ENCODE measurements around the gene ZNF501. TPM values are rescaled to one million over a fixed set of nuclear protein-coding genes. Genes with fewer than 3 reads are reported as not detected.

The ZNF501 gene
- total RNA-seq: 1 to 10 TPM; 2.9 to 3.6 TPM

GRCh38 chr3:44729384-44729910 is at the start of gene ZNF501:
TSS of gene ZNF501 (plus strand) at chr3:44729635. CDS start at chr3:44734422, 4,787 bp downstream.
- ATAC-seq: peak; percentile 97
- Mint-ChIP-seq H3K36me3 (ENCODE audit: low read depth) (peaks cover 63% of the 10 kb centered on the region), H3K9me3 (ENCODE audit: insufficient read depth) (peaks cover 61% of the 10 kb centered on the region), H3K27ac (peak within 1 kb of the TSS; percentile 95), H3K4me1 (ENCODE audit: low read depth) (peaks cover 14% of the 10 kb centered on the region), H3K4me3 (peak within 1 kb of the TSS; percentile 94), H3K27me3 (ENCODE audit: low read depth) (no peaks in the 10 kb centered on the region)
- ChIA-PET CTCF (interaction anchor here (1.0 to 1.3 kb wide), 4 partner anchors 10 to 33 kb away, joined by 4 to 6 read pairs (median 6); partner anchors contain the start of gene ZNF502), POLR2A (interaction anchor here (0.6 to 1.4 kb wide), 3 partner anchors 17 to 31 kb away, joined by 3 to 16 read pairs (median 13); partner anchors contain the start of genes KIAA1143, KIF15 and ZNF502)
- DNase-seq: peak; percentile 93

- Mint-ChIP-seq H3K27me3 (ENCODE audit: low read depth) (no peaks in the 10 kb centered on the region), H3K4me3 (no peak overlapping the region), H3K9me3 (ENCODE audit: insufficient read depth) (peaks cover 20% of the 10 kb centered on the region), H3K27ac (no peak overlapping the region), H3K4me1 (ENCODE audit: low read depth) (peaks cover 11% of the 10 kb centered on the region), H3K36me3 (ENCODE audit: low read depth) (peaks cover 36% of the 10 kb centered on the region)
- ATAC-seq (no peak), DNase-seq (no peak)
- ChIA-PET POLR2A (interaction anchor here (1.1 kb wide), 1 partner anchor 55 kb away, joined by 3 read pairs; no protein-coding TSS in a partner anchor), CTCF (no interaction called here)
Observed at GRCh38 chr3:44680921-44681455, 48.4 kb upstream of the ZNF501 start.

DNA sequence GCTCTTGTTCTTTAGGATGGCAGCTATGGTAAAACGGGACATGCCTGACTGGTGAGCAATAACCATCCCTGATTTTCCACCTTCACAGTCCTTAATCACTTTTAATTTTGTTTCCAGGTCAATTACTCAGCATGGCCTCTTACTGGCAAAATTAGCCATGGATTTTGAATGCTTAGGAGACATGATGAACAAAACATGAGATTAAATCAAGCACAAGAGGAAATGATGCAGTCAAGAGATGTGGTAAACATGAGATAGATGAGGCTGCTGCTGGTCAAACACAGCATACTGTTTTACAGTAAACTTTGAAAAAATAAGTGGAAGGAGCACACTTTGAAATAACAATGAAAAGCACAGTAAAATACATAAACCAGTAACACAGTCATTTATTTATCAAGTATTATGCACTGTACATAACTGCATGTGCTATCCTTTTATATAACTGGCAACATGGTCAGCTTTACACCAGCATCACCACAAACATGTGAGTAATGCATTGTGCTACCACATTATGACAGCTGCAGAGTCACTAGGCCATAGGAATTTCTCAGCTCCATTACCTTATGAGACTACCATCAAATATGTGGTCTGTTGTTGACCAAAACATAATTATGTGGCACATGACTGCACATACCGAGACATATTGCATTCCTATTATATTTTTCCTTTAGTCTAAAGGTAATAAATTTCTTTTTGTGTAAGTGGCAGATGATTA is 47.1 kb upstream of the ZNF501 start:
- Mint-ChIP-seq H3K4me1 (ENCODE audit: low read depth) (peaks cover 11% of the 10 kb centered on the region), H3K27me3 (ENCODE audit: low read depth) (peaks cover under 1% of the 10 kb centered on the region), H3K36me3 (ENCODE audit: low read depth) (peaks cover 44% of the 10 kb centered on the region), H3K27ac (no peak overlapping the region), H3K9me3 (ENCODE audit: insufficient read depth) (peaks cover 32% of the 10 kb centered on the region), H3K4me3 (no peak overlapping the region)
- no peak for DNase-seq
- ChIA-PET CTCF (no interaction called here), POLR2A (interaction anchor here (0.6 to 1.1 kb wide), 2 partner anchors 57 to 117 kb away, joined by 3 read pairs; no protein-coding TSS in a partner anchor)
- ATAC-seq: no peak

DNA sequence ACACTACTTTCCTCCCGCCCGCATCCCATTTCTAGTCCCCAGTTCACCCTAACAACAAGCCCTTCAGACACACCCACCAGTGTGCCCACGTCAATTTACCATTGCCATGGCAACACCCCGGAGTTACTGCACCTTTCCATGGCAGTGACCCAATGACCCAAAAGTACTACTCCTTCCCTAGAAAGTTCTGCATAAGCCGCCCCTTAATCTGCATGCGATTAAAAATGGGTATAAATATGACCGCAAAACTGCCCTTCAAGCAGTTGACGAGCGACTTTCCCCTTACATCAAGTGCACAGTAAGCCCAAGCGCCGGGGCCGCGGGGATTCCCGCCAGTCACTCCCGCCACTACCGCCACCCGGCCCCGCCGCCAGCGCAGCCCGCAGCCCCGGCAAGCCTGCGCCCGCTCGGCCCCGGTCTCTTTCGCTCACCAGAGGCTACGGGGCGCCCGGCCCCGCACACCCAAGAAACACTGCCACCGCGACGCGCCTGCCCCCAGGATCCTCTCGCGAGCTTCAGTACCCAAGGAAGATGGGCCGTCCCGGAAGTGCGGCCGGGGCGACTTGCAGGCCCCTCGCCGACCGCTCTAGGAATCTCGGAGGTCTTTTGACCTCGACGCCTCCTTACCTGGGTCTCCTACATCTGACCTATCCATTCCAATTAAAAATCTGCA is 44.2 kb upstream of the ZNF501 start:
- H3K27ac Mint-ChIP-seq: peak overlapping the region; percentile 27
- peak overlapping the region; percentile 75 for H3K4me3 Mint-ChIP-seq
- H3K4me1 Mint-ChIP-seq (ENCODE audit: low read depth): peaks cover 11% of the 10 kb centered on the region
- peaks cover 36% of the 10 kb centered on the region for H3K9me3 Mint-ChIP-seq (ENCODE audit: insufficient read depth)
- H3K36me3 Mint-ChIP-seq (ENCODE audit: low read depth): peaks cover 44% of the 10 kb centered on the region
- peaks cover 5% of the 10 kb centered on the region for H3K27me3 Mint-ChIP-seq (ENCODE audit: low read depth)
- CTCF ChIA-PET: no interaction called here
- POLR2A ChIA-PET: no interaction called here
- ATAC-seq: peak; percentile 90
- peak; percentile 77 for DNase-seq

GRCh38 chr3:44687898-44688297 is 41.5 kb upstream of the ZNF501 start:
- H3K9me3 Mint-ChIP-seq (ENCODE audit: insufficient read depth): peaks cover 31% of the 10 kb centered on the region
- H3K4me3 Mint-ChIP-seq: no peak overlapping the region
- ChIA-PET POLR2A (no interaction called here), CTCF (no interaction called here)
- no peak overlapping the region for H3K27ac Mint-ChIP-seq
- H3K36me3 Mint-ChIP-seq (ENCODE audit: low read depth): peaks cover 33% of the 10 kb centered on the region
- peaks cover 22% of the 10 kb centered on the region for H3K27me3 Mint-ChIP-seq (ENCODE audit: low read depth)
- ATAC-seq (no peak), DNase-seq (no peak)
- H3K4me1 Mint-ChIP-seq (ENCODE audit: low read depth): peaks cover 11% of the 10 kb centered on the region

GRCh38 chr3:44712455-44713075 is 16.9 kb upstream of the ZNF501 start, which contains the start of gene ZNF502:
TSS of gene ZNF502 (plus strand) at chr3:44712660. CDS start at chr3:44720262, 7,602 bp downstream.
- H3K9me3 Mint-ChIP-seq (ENCODE audit: insufficient read depth): peaks cover 55% of the 10 kb centered on the region
- H3K27me3 Mint-ChIP-seq (ENCODE audit: low read depth): peaks cover 9% of the 10 kb centered on the region
- H3K27ac Mint-ChIP-seq: peak within 1 kb of the TSS; percentile 88
- ChIA-PET CTCF (interaction anchor here (1.1 to 1.5 kb wide), 2 partner anchors 10 to 17 kb away, joined by 3 to 5 read pairs; partner anchors contain the start of gene ZNF501), POLR2A (interaction anchor here (0.5 to 1.6 kb wide), 2 partner anchors 17 to 192 kb away, joined by 4 to 13 read pairs; partner anchors contain the start of gene ZNF501)
- peak; percentile 91 for ATAC-seq
- peaks cover 42% of the 10 kb centered on the region for H3K36me3 Mint-ChIP-seq (ENCODE audit: low read depth)
- H3K4me1 Mint-ChIP-seq (ENCODE audit: low read depth): peaks cover 14% of the 10 kb centered on the region
- peak within 1 kb of the TSS; percentile 90 for H3K4me3 Mint-ChIP-seq
- peak; percentile 71 for DNase-seq

- no peak overlapping the region for H3K4me3 Mint-ChIP-seq
- H3K9me3 Mint-ChIP-seq (ENCODE audit: insufficient read depth): peaks cover 59% of the 10 kb centered on the region
- POLR2A ChIA-PET: no interaction called here
- DNase-seq: no peak
- ATAC-seq: no peak
- no peaks in the 10 kb centered on the region for H3K27me3 Mint-ChIP-seq (ENCODE audit: low read depth)
- H3K27ac Mint-ChIP-seq: no peak overlapping the region
- H3K4me1 Mint-ChIP-seq (ENCODE audit: low read depth): no peaks in the 10 kb centered on the region
- peaks cover 58% of the 10 kb centered on the region for H3K36me3 Mint-ChIP-seq (ENCODE audit: low read depth)
- CTCF ChIA-PET: no interaction called here
Observed at GRCh38 chr3:44721231-44722102, 8.0 kb upstream of the ZNF501 start.

GRCh38 chr3:44722103-44722401 is 7.4 kb upstream of the ZNF501 start:
- Mint-ChIP-seq H3K36me3 (ENCODE audit: low read depth) (peaks cover 53% of the 10 kb centered on the region), H3K4me3 (no peak overlapping the region), H3K9me3 (ENCODE audit: insufficient read depth) (peaks cover 56% of the 10 kb centered on the region), H3K4me1 (ENCODE audit: low read depth) (no peaks in the 10 kb centered on the region), H3K27me3 (ENCODE audit: low read depth) (no peaks in the 10 kb centered on the region), H3K27ac (no peak overlapping the region)
- no peak for ATAC-seq
- no peak for DNase-seq
- ChIA-PET CTCF (no interaction called here), POLR2A (no interaction called here)

DNA sequence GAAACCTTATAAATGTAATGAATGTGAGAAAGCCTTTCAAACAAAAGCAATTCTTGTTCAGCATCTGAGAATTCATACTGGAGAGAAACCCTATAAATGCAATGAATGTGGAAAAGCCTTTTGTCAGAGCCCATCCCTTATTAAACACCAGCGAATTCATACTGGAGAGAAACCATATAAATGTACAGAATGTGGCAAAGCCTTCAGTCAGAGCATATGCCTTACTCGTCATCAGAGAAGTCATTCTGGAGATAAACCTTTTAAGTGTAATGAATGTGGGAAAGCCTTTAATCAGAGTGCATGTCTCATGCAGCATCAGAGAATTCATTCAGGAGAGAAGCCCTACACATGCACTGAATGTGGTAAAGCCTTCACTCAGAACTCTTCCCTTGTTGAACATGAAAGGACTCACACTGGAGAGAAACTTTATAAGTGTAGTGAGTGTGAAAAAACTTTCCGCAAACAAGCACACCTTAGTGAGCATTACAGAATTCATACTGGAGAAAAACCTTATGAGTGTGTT is 5.3 kb downstream of the ZNF501 start:
- H3K4me1 Mint-ChIP-seq (ENCODE audit: low read depth): peaks cover 7% of the 10 kb centered on the region
- POLR2A ChIA-PET: no interaction called here
- no peaks in the 10 kb centered on the region for H3K27me3 Mint-ChIP-seq (ENCODE audit: low read depth)
- no peak for ATAC-seq
- peaks cover 56% of the 10 kb centered on the region for H3K36me3 Mint-ChIP-seq (ENCODE audit: low read depth)
- no peak overlapping the region for H3K27ac Mint-ChIP-seq
- H3K9me3 Mint-ChIP-seq (ENCODE audit: insufficient read depth): peaks cover 63% of the 10 kb centered on the region
- CTCF ChIA-PET: no interaction called here
- no peak overlapping the region for H3K4me3 Mint-ChIP-seq
- DNase-seq: no peak

- H3K36me3 Mint-ChIP-seq (ENCODE audit: low read depth): peaks cover 79% of the 10 kb centered on the region
- no peak for ATAC-seq
- CTCF ChIA-PET: interaction anchor here (1.1 to 1.2 kb wide), 2 partner anchors 11 to 20 kb away, joined by 3 read pairs; no protein-coding TSS in a partner anchor
Observed at GRCh38 chr3:44761101-44761423, 31.6 kb downstream of the ZNF501 start.

More at GRCh38 chr3:44761101-44761423, 31.6 kb downstream of the ZNF501 start:
- H3K4me1 Mint-ChIP-seq (ENCODE audit: low read depth): peaks cover 37% of the 10 kb centered on the region
- POLR2A ChIA-PET: interaction anchor here (0.6 to 2.9 kb wide), 11 partner anchors 11 to 748 kb away, joined by 3 to 16 read pairs (median 4); partner anchors contain the start of genes EXOSC7, ZDHHC3, ZNF197 and ZNF501
- peak overlapping the region; percentile 95 for H3K4me3 Mint-ChIP-seq
- no peaks in the 10 kb centered on the region for H3K27me3 Mint-ChIP-seq (ENCODE audit: low read depth)
- no peak for DNase-seq
- H3K9me3 Mint-ChIP-seq (ENCODE audit: insufficient read depth): peaks cover 27% of the 10 kb centered on the region
- H3K27ac Mint-ChIP-seq: peak overlapping the region; percentile 93

All from activated CD8-positive, alpha-beta T cell treated with anti-CD3 and anti-CD28 coated beads, Interleukin-2, amount 10 ng/mL, durations not matched to agents 7 days and 5 days (primary cell).